Measurements from ENCODE around the gene UBE2G1.
A peak's percentile ranks its signal among the peaks of the same experiment; 100 is the strongest.

UBE2G1 gene

DNA sequence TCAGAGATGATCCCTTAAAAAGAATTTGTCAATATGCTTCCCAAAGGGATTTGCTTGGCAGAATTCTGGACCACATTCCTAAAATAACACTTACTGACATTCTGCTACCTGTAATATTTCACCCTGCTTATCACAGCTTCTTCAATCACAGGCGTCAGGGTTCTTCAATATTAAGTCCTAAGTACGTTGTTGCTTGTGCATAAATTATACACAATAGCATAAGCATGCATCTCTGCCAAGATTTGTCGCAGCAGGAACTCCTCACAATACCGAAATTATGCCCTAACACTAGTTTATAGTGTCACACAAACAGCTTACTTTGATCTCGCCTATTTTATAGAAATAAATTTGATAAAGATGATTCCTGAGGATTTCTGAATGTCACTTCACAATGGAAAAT is 48.9 kb downstream of the UBE2G1 start:
- H3K4me3 ChIP-seq (ENCODE audit: low read depth in 1 of 2, low read length in 1 of 2), result no peak overlapping the region
- H3K4me1 ChIP-seq (ENCODE audit: control insufficient read depth in 1 of 2, insufficient read depth in 1 of 2, low read depth in 1 of 2, low read length in 1 of 2), result no peaks in the 10 kb centered on the region
- no peaks in the 10 kb centered on the region for H3K36me3 ChIP-seq
- no peaks in the 10 kb centered on the region for H3K9me3 ChIP-seq
- no peaks in the 10 kb centered on the region for H3K27me3 ChIP-seq
- TF ChIP-seq, protein P1, sequence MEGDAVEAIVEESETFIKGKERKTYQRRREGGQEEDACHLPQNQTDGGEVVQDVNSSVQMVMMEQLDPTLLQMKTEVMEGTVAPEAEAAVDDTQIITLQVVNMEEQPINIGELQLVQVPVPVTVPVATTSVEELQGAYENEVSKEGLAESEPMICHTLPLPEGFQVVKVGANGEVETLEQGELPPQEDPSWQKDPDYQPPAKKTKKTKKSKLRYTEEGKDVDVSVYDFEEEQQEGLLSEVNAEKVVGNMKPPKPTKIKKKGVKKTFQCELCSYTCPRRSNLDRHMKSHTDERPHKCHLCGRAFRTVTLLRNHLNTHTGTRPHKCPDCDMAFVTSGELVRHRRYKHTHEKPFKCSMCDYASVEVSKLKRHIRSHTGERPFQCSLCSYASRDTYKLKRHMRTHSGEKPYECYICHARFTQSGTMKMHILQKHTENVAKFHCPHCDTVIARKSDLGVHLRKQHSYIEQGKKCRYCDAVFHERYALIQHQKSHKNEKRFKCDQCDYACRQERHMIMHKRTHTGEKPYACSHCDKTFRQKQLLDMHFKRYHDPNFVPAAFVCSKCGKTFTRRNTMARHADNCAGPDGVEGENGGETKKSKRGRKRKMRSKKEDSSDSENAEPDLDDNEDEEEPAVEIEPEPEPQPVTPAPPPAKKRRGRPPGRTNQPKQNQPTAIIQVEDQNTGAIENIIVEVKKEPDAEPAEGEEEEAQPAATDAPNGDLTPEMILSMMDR (IDR thresholded peaks at IDR 0.05), result no peak
- H3K27ac ChIP-seq, result no peak overlapping the region

DNA sequence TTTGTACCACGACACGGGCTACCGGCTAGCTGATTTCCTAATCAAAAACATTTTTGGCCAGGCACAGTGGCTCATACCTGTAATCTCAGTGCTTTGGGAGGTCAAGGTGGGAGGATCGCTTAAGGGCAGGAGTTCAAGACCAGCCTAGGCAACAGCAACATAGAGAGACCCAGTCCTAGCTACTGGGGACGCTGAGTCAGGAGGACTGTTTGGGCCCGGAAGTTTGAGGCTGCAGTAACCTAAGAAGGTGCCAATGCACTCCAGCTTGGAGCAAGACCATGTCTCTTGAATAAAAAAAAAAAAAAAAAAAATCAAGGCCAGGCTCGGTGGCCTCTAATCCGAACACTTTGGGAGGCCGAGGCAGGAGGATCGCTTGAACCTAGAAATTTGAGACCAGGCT is 49.8 kb downstream of the UBE2G1 start:
- Histone ChIP-seq H3K4me3 (ENCODE audit: low read depth in 1 of 2, low read length in 1 of 2) (no peak overlapping the region), H3K27me3 (no peaks in the 10 kb centered on the region), H3K9me3 (no peaks in the 10 kb centered on the region), H3K27ac (no peak overlapping the region), H3K4me1 (ENCODE audit: control insufficient read depth in 1 of 2, insufficient read depth in 1 of 2, low read depth in 1 of 2, low read length in 1 of 2) (no peaks in the 10 kb centered on the region), H3K36me3 (no peaks in the 10 kb centered on the region)
- TF ChIP-seq, protein P1 (IDR thresholded peaks at IDR 0.05), result no peak

DNA sequence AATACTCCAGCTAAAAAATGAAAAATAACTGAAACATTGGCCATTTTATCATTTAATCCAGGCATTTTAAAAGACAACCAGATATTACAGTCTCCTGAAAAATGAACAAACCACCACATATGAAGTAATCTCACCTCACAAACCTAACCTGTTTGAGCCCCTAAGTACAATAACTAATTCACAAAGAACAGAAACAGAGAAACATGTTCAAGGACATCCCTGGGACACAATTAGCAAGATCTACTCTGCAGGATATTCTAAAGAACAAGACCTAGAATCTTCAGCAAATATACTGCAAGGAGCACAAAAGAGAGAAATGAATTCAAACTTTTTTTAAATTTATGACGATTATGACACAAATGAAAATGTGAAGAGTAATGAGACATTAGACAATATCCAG is 51.9 kb downstream of the UBE2G1 start:
- H3K9me3 ChIP-seq, result no peaks in the 10 kb centered on the region
- no peak overlapping the region for H3K4me3 ChIP-seq (ENCODE audit: low read depth in 1 of 2, low read length in 1 of 2)
- no peaks in the 10 kb centered on the region for H3K36me3 ChIP-seq
- no peaks in the 10 kb centered on the region for H3K27me3 ChIP-seq
- TF ChIP-seq, protein P1 (IDR thresholded peaks at IDR 0.05), result no peak
- no peak overlapping the region for H3K27ac ChIP-seq
- no peaks in the 10 kb centered on the region for H3K4me1 ChIP-seq (ENCODE audit: control insufficient read depth in 1 of 2, insufficient read depth in 1 of 2, low read depth in 1 of 2, low read length in 1 of 2)

DNA sequence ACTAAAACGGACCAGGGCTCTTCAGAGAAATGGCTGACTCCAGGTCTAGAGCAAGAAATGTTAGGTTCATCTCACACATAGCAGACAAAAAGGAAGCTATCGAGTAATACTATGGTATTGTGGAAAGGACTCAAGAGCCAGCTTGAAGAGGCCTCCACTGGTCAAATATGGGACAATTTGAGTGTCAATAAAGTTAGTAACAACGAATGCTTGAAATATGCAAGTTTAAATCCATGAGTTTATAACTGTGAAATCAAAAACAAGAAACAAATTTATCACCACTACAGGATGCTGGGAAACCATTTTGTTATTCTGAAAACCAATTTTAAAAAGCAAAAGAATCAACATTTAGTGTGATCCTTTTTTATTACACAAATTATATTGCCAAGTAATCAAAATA is 52.3 kb downstream of the UBE2G1 start:
- H3K9me3 ChIP-seq, result no peaks in the 10 kb centered on the region
- TF ChIP-seq, protein P1 (IDR thresholded peaks at IDR 0.05), result no peak
- H3K4me3 ChIP-seq (ENCODE audit: low read depth in 1 of 2, low read length in 1 of 2), result no peak overlapping the region
- H3K27me3 ChIP-seq, result no peaks in the 10 kb centered on the region
- no peak overlapping the region for H3K27ac ChIP-seq
- no peaks in the 10 kb centered on the region for H3K4me1 ChIP-seq (ENCODE audit: control insufficient read depth in 1 of 2, insufficient read depth in 1 of 2, low read depth in 1 of 2, low read length in 1 of 2)
- no peaks in the 10 kb centered on the region for H3K36me3 ChIP-seq

DNA sequence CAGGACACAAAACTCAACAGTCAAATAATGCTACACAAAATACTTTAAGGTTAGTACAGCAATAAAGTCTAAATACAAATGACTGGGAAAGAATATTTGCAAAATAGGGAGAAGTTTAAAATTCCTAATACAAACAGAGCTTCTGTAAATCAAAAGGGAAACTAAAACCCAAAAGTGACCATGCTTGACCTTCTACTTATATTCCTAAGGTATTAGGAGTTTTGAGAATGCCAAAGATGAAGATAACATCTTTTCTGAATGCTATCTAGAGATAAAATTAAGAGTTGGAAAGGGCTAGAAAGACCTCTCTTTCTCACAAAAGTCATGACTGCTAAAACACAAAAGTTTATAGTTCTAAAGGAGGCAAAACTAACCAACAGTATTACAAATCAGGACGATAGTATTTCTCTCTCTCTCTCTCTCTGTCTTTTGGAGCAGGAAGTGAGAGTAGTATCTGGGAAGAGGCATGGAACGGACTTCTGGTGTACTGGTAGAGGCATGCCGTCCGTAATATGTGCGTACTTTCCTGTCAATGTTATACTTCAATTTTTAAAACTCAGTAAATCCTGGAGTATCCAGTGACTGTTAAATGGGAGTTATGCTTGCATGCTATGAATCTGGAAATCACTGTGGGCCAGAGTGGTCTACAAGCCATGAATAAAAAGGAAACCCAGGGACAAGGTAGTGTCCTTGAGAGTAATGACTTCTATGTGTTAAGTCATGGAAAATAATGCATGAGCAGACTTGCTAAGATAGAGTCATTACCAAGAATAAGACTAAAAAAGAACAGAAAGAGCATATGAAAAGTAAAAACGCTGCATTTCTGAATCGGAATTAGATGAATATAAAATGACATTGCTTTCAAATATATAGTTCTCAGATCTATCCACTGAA is 53.0 kb downstream of the UBE2G1 start:
- Histone ChIP-seq H3K36me3 (no peaks in the 10 kb centered on the region), H3K9me3 (no peaks in the 10 kb centered on the region), H3K4me3 (ENCODE audit: low read depth in 1 of 2, low read length in 1 of 2) (no peak overlapping the region), H3K27ac (peak overlapping the region; percentile 7), H3K4me1 (ENCODE audit: control insufficient read depth in 1 of 2, insufficient read depth in 1 of 2, low read depth in 1 of 2, low read length in 1 of 2) (no peaks in the 10 kb centered on the region), H3K27me3 (no peaks in the 10 kb centered on the region)
- TF ChIP-seq, protein P1 (IDR thresholded peaks at IDR 0.05), result no peak
